ENCODE results near the gene TSBP1.
A peak's percentile ranks its signal among the peaks of the same experiment; 100 is the strongest.

Gene TSBP1

GRCh38 chr6:32402812-32403211 lies 31.1 kb upstream of the TSBP1 start:
- Histone ChIP-seq H3F3A (ENCODE audit: insufficient read depth, low read length) (no peaks in the 10 kb centered on the region), H2AFZ (ENCODE audit: low read length) (no peak overlapping the region), H3K9me3 (replicated peaks; ENCODE audit: insufficient read depth, low read length) (no peaks in the 10 kb centered on the region), H3K27ac (ENCODE audit: low read length) (no peak overlapping the region), H3K4me1 (ENCODE audit: low read length) (0 out of 2 replicates have a peak, but pooled peaks cover under 1% of the 10 kb centered on the region), H3K9me2 (replicated peaks; ENCODE audit: insufficient read depth, low read length) (no peaks in the 10 kb centered on the region), H4K20me1 (ENCODE audit: insufficient read depth, low read length) (no peaks in the 10 kb centered on the region), H3K4me3 (ENCODE audit: low read length) (no peak overlapping the region), H3K9ac (ENCODE audit: low read length) (no peak overlapping the region), H3K27me3 (replicated peaks; ENCODE audit: insufficient read depth, low read length) (no peaks in the 10 kb centered on the region), H3K79me2 (ENCODE audit: low read length) (no peaks in the 10 kb centered on the region), H3K4me2 (ENCODE audit: low read depth, low read length) (no peak overlapping the region), H3K36me3 (replicated peaks; ENCODE audit: insufficient read depth, low read length) (no peaks in the 10 kb centered on the region)
- TF ChIP-seq EZH2 (optimal IDR thresholded peaks at IDR 0.05; ENCODE audit: low read depth, low read length) (no peak), EZH2phosphoT487 (IDR thresholded peaks at IDR 0.05; ENCODE audit: low read length) (no peak)
- TF ChIP-seq, protein P1, sequence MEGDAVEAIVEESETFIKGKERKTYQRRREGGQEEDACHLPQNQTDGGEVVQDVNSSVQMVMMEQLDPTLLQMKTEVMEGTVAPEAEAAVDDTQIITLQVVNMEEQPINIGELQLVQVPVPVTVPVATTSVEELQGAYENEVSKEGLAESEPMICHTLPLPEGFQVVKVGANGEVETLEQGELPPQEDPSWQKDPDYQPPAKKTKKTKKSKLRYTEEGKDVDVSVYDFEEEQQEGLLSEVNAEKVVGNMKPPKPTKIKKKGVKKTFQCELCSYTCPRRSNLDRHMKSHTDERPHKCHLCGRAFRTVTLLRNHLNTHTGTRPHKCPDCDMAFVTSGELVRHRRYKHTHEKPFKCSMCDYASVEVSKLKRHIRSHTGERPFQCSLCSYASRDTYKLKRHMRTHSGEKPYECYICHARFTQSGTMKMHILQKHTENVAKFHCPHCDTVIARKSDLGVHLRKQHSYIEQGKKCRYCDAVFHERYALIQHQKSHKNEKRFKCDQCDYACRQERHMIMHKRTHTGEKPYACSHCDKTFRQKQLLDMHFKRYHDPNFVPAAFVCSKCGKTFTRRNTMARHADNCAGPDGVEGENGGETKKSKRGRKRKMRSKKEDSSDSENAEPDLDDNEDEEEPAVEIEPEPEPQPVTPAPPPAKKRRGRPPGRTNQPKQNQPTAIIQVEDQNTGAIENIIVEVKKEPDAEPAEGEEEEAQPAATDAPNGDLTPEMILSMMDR (IDR thresholded peaks at IDR 0.05; ENCODE audit: low read length) = no peak
- DNase-seq = no peak

DNA sequence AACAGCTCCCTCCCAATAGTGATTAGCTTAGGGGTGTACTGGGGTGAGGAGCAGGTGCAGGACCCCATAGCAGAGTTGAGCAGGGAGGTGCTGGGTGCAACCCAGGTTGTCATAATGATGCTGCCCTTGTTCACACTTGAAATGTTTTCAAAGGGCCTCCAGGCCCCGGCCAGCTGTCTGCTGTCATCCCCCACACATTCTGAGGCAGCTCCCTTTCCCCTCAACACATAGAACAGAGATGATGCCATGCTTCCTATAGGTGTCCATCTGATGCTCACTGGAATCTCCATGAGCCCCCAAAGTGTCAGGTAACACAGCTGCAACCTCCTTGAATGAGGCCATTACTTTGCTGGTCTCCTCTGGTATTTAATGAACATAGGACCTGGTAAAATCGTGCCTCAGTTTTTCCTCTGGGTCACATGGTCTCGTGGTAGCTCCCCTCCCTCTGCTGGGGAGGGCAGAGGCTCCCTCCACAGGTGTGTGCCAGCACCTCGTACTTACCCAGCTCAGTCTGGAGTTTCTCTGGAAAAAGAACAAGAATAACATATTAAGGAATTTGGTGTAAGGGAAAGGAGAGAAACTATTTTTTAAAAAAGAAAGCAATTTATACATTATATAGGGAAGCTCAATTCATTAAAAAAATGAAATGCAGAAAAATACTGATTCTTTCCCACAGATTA lies 29.7 kb upstream of the TSBP1 start:
- H3K4me1 ChIP-seq (ENCODE audit: low read length) = peaks cover 9% of the 10 kb centered on the region

DNA sequence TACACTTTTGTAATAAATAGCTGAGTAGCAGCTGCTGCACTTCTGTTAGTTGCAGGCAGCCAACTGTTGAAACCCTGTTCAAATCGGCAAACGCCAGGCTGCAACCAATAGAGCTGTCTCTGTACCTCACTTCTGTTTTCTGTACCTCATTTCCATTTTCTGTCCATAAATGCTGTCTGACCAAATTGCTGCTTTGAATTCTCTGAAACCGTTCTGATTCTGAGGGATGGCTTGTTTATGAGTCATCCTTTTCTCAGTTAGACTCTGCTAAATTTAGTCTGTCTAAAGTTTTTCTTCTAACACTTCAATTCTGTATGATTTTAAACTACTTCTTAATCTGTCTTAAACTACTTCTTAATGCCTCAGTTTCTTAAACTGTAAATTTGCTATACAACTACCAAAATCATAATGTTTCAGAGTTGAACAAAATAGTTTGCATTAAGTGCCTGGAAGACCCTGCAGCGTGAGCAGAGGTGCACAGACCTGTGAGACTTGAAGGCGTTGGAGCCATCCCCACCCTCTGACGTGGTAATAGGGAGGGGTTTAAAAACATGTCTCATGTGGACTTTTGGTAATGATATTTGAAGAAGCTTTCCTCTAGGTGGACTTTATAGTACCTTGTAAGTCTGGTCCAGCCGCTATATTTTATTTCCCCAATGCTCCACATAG lies 25.7 kb upstream of the TSBP1 start:
- peaks cover 10% of the 10 kb centered on the region for H3F3A ChIP-seq (ENCODE audit: insufficient read depth, low read length)
- no peaks in the 10 kb centered on the region for H3K27me3 ChIP-seq (replicated peaks; ENCODE audit: insufficient read depth, low read length)
- peak overlapping the region; percentile 3; the same call in 1 of the 2 replicates for H2AFZ ChIP-seq (ENCODE audit: low read length)
- peak overlapping the region; percentile 24; the same call in 1 of the 2 replicates for H3K27ac ChIP-seq (ENCODE audit: low read length)
- no peaks in the 10 kb centered on the region for H4K20me1 ChIP-seq (ENCODE audit: insufficient read depth, low read length)
- H3K4me3 ChIP-seq (ENCODE audit: low read length) = peak overlapping the region; percentile 26; the same call in 1 of the 2 replicates
- TF ChIP-seq, protein P1 (IDR thresholded peaks at IDR 0.05; ENCODE audit: low read length) = no peak
- TF ChIP-seq EZH2phosphoT487 (IDR thresholded peaks at IDR 0.05; ENCODE audit: low read length) = no peak
- no peak for TF ChIP-seq EZH2 (optimal IDR thresholded peaks at IDR 0.05; ENCODE audit: low read depth, low read length)
- no peak overlapping the region for H3K9ac ChIP-seq (ENCODE audit: low read length)
- H3K9me2 ChIP-seq (replicated peaks; ENCODE audit: insufficient read depth, low read length) = no peaks in the 10 kb centered on the region
- H3K4me2 ChIP-seq (ENCODE audit: low read depth, low read length) = peak overlapping the region; percentile 72; the same call in 1 of the 2 replicates
- H3K9me3 ChIP-seq (replicated peaks; ENCODE audit: insufficient read depth, low read length) = no peaks in the 10 kb centered on the region
- no peaks in the 10 kb centered on the region for H3K79me2 ChIP-seq (ENCODE audit: low read length)
- DNase-seq = peak; percentile 49
- peaks cover 9% of the 10 kb centered on the region for H3K4me1 ChIP-seq (ENCODE audit: low read length)
- H3K36me3 ChIP-seq (replicated peaks; ENCODE audit: insufficient read depth, low read length) = no peaks in the 10 kb centered on the region

More for the DNA sequence above, 29.7 kb upstream of the TSBP1 start:
- no peak overlapping the region for H3K9ac ChIP-seq (ENCODE audit: low read length)
- no peak overlapping the region for H3K4me3 ChIP-seq (ENCODE audit: low read length)
- no peaks in the 10 kb centered on the region for H3K27me3 ChIP-seq (replicated peaks; ENCODE audit: insufficient read depth, low read length)
- no peaks in the 10 kb centered on the region for H4K20me1 ChIP-seq (ENCODE audit: insufficient read depth, low read length)
- H3F3A ChIP-seq (ENCODE audit: insufficient read depth, low read length) = peaks cover 10% of the 10 kb centered on the region
- H3K4me2 ChIP-seq (ENCODE audit: low read depth, low read length) = no peak overlapping the region
- DNase-seq = no peak
- TF ChIP-seq EZH2phosphoT487 (IDR thresholded peaks at IDR 0.05; ENCODE audit: low read length) = no peak
- TF ChIP-seq EZH2 (optimal IDR thresholded peaks at IDR 0.05; ENCODE audit: low read depth, low read length) = no peak
- TF ChIP-seq, protein P1 (IDR thresholded peaks at IDR 0.05; ENCODE audit: low read length) = no peak
- H3K9me2 ChIP-seq (replicated peaks; ENCODE audit: insufficient read depth, low read length) = no peaks in the 10 kb centered on the region
- H3K79me2 ChIP-seq (ENCODE audit: low read length) = no peaks in the 10 kb centered on the region
- H2AFZ ChIP-seq (ENCODE audit: low read length) = no peak overlapping the region
- no peaks in the 10 kb centered on the region for H3K36me3 ChIP-seq (replicated peaks; ENCODE audit: insufficient read depth, low read length)
- no peaks in the 10 kb centered on the region for H3K9me3 ChIP-seq (replicated peaks; ENCODE audit: insufficient read depth, low read length)
- no peak overlapping the region for H3K27ac ChIP-seq (ENCODE audit: low read length)
